ENCODE data around the gene EID2. TPM values are rescaled to one million over a fixed set of nuclear protein-coding genes. Genes with fewer than 3 reads are reported as not detected.

The EID2 gene
- total and polyA plus RNA-seq, 2 of the 13 experiments (the other 11 are each of a cell fraction or from before 2014, with no cell fraction given), result 3.7 to 14.1 TPM

GRCh38 chr19:39502640-39503417, 37.1 kb downstream of the EID2 start (continued):
- peak; percentile 98 for TF ChIP-seq TERF1 (CRISPR knock-in tag; IDR thresholded peaks at IDR 0.05)
- no peak for TF ChIP-seq CENPX (CRISPR knock-in tag; IDR thresholded peaks at IDR 0.05)
- no peak for TF ChIP-seq ARNT (IDR thresholded peaks at IDR 0.05)
- TF ChIP-seq ZNF143 (CRISPR knock-in tag; IDR thresholded peaks at IDR 0.05), result peak; percentile 58; the same call in 1 of the 2 replicates
- peak; percentile 98 for TF ChIP-seq ZNF562 (CRISPR knock-in tag; IDR thresholded peaks at IDR 0.05; ENCODE audit: borderline replicate concordance)
- TF ChIP-seq ZNF207 (IDR thresholded peaks at IDR 0.05; ENCODE audit: borderline replicate concordance), result no peak
- TF ChIP-seq ZNF674 (CRISPR knock-in tag; IDR thresholded peaks at IDR 0.05; ENCODE audit: low read depth), result no peak
- TF ChIP-seq, protein P1, sequence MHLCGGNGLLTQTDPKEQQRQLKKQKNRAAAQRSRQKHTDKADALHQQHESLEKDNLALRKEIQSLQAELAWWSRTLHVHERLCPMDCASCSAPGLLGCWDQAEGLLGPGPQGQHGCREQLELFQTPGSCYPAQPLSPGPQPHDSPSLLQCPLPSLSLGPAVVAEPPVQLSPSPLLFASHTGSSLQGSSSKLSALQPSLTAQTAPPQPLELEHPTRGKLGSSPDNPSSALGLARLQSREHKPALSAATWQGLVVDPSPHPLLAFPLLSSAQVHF (CRISPR knock-in tag; IDR thresholded peaks at IDR 0.05), result peak; percentile 99
- TF ChIP-seq, protein P2, sequence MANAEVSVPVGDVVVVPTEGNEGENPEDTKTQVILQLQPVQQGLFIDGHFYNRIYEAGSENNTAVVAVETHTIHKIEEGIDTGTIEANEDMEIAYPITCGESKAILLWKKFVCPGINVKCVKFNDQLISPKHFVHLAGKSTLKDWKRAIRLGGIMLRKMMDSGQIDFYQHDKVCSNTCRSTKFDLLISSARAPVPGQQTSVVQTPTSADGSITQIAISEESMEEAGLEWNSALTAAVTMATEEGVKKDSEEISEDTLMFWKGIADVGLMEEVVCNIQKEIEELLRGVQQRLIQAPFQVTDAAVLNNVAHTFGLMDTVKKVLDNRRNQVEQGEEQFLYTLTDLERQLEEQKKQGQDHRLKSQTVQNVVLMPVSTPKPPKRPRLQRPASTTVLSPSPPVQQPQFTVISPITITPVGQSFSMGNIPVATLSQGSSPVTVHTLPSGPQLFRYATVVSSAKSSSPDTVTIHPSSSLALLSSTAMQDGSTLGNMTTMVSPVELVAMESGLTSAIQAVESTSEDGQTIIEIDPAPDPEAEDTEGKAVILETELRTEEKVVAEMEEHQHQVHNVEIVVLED (CRISPR knock-in tag; IDR thresholded peaks at IDR 0.05; ENCODE audit: borderline replicate concordance), result peak; percentile 28
- peak; percentile 83 for TF ChIP-seq MIXL1 (CRISPR knock-in tag; IDR thresholded peaks at IDR 0.05)
- TF ChIP-seq NFIB (CRISPR knock-in tag; IDR thresholded peaks at IDR 0.05; ENCODE audit: borderline replicate concordance), result peak; percentile 94
- TF ChIP-seq HDAC1 (CRISPR knock-in tag; IDR thresholded peaks at IDR 0.05), result no peak
- TF ChIP-seq RBM39 (IDR thresholded peaks at IDR 0.05; ENCODE audit: low read depth, low read length, poor library complexity, severe bottlenecking), result no peak
- TF ChIP-seq, protein P3, sequence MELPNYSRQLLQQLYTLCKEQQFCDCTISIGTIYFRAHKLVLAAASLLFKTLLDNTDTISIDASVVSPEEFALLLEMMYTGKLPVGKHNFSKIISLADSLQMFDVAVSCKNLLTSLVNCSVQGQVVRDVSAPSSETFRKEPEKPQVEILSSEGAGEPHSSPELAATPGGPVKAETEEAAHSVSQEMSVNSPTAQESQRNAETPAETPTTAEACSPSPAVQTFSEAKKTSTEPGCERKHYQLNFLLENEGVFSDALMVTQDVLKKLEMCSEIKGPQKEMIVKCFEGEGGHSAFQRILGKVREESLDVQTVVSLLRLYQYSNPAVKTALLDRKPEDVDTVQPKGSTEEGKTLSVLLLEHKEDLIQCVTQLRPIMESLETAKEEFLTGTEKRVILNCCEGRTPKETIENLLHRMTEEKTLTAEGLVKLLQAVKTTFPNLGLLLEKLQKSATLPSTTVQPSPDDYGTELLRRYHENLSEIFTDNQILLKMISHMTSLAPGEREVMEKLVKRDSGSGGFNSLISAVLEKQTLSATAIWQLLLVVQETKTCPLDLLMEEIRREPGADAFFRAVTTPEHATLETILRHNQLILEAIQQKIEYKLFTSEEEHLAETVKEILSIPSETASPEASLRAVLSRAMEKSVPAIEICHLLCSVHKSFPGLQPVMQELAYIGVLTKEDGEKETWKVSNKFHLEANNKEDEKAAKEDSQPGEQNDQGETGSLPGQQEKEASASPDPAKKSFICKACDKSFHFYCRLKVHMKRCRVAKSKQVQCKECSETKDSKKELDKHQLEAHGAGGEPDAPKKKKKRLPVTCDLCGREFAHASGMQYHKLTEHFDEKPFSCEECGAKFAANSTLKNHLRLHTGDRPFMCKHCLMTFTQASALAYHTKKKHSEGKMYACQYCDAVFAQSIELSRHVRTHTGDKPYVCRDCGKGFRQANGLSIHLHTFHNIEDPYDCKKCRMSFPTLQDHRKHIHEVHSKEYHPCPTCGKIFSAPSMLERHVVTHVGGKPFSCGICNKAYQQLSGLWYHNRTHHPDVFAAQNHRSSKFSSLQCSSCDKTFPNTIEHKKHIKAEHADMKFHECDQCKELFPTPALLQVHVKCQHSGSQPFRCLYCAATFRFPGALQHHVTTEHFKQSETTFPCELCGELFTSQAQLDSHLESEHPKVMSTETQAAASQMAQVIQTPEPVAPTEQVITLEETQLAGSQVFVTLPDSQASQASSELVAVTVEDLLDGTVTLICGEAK (IDR thresholded peaks at IDR 0.05), result no peak
- TF ChIP-seq, protein P3 (CRISPR knock-in tag; IDR thresholded peaks at IDR 0.05), result peak; percentile 89; the same call in 1 of the 2 replicates

Measured in HepG2 (cell line).